PC-9 (cell line): ENCODE data around the gene MCM8.

ENCODE experiments used
- EZH2 ChIP-seq: fragments of 200-600 bp; sonication (generic); IDR thresholded peaks from 2 replicates; pipeline ENCODE4 v1.8.0; 2017; ENCODE audit warnings: antibody characterized with exemption, low read depth
- TF ChIP-seq, protein P1 (sequence below): fragments of 200-600 bp; sonication (generic); conservative IDR thresholded peaks from 2 replicates; pipeline ENCODE4 v1.6.1; 2017; ENCODE audit warnings: mixed run types, antibody characterized with exemption, mild to moderate bottlenecking, moderate library complexity

DNA sequence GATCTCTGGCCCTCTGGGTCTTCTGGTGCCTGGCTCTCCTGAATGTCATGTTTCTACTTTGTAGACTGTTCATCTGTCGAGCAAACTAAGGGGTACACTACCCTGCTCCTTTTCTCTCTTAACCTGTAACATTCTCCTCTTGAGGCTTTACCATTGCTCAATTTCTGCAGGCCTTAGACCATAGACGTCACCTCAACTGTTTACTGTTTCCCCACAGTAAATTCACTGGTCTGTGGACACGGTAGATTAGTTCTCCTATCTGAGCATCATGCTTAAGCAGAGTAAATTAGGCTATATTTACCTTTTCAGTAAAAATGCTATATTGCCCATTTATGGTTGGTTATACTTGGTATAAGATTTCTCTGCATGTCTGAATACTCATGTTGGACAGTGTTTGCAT is 40.5 kb downstream of the MCM8 start:
- TF ChIP-seq, protein P1, sequence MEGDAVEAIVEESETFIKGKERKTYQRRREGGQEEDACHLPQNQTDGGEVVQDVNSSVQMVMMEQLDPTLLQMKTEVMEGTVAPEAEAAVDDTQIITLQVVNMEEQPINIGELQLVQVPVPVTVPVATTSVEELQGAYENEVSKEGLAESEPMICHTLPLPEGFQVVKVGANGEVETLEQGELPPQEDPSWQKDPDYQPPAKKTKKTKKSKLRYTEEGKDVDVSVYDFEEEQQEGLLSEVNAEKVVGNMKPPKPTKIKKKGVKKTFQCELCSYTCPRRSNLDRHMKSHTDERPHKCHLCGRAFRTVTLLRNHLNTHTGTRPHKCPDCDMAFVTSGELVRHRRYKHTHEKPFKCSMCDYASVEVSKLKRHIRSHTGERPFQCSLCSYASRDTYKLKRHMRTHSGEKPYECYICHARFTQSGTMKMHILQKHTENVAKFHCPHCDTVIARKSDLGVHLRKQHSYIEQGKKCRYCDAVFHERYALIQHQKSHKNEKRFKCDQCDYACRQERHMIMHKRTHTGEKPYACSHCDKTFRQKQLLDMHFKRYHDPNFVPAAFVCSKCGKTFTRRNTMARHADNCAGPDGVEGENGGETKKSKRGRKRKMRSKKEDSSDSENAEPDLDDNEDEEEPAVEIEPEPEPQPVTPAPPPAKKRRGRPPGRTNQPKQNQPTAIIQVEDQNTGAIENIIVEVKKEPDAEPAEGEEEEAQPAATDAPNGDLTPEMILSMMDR = no peak
- no peak for TF ChIP-seq EZH2
